Epithelial cell of proximal tubule (primary cell): Measurements from ENCODE around the gene DMD. TPM values are rescaled to one million over a fixed set of nuclear protein-coding genes. Genes with fewer than 3 reads are reported as not detected.

ENCODE experiments used
- DNase-seq: peaks from one replicate; pipeline ENCODE4 v3.0.0-alpha.2; 2011; ENCODE audit warnings: low read depth
- H3K4me3 ChIP-seq: 2 replicates; pipeline ENCODE4 v1.5.1; 2011; ENCODE audit warnings: low read depth, mild to moderate bottlenecking, low read length
- total RNA-seq: library from RNA; depleted of rRNA; stranded (reverse); fragments of >200 nt; gene quantifications from 2 replicates; pipeline ENCODE4 v1.2.3, GENCODE V29; 2015
- TF ChIP-seq, protein P1 (sequence below): conservative IDR thresholded peaks from 2 replicates; pipeline ENCODE4 v1.5.1; 2012; ENCODE audit warnings: low read depth, mild to moderate bottlenecking, low read length

The DMD gene
- total RNA-seq, 1 donor from 2014 or later = 1.3 TPM

DNA sequence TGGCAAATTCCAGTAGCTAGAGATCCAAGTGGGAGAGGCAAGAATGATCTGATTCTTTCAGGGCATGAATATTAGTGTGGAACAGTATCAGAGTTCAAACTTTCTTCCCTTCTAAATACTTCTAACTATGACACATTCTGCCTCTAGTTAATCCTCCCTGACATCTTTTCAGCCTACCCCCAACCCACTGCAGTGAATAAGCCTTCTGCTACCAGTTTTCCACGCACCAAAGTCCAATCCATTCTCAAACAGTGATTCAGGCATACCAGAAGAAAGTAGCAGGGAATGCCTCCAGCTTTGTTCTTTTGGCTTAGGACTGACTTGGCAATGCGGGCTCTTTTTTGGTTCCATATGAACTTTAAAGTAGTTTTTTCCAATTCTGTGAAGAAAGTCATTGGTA lies 1984.1 kb downstream of the DMD start:
- no peak for DNase-seq
- TF ChIP-seq, protein P1, sequence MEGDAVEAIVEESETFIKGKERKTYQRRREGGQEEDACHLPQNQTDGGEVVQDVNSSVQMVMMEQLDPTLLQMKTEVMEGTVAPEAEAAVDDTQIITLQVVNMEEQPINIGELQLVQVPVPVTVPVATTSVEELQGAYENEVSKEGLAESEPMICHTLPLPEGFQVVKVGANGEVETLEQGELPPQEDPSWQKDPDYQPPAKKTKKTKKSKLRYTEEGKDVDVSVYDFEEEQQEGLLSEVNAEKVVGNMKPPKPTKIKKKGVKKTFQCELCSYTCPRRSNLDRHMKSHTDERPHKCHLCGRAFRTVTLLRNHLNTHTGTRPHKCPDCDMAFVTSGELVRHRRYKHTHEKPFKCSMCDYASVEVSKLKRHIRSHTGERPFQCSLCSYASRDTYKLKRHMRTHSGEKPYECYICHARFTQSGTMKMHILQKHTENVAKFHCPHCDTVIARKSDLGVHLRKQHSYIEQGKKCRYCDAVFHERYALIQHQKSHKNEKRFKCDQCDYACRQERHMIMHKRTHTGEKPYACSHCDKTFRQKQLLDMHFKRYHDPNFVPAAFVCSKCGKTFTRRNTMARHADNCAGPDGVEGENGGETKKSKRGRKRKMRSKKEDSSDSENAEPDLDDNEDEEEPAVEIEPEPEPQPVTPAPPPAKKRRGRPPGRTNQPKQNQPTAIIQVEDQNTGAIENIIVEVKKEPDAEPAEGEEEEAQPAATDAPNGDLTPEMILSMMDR = no peak
- no peak overlapping the region for H3K4me3 ChIP-seq

DNA sequence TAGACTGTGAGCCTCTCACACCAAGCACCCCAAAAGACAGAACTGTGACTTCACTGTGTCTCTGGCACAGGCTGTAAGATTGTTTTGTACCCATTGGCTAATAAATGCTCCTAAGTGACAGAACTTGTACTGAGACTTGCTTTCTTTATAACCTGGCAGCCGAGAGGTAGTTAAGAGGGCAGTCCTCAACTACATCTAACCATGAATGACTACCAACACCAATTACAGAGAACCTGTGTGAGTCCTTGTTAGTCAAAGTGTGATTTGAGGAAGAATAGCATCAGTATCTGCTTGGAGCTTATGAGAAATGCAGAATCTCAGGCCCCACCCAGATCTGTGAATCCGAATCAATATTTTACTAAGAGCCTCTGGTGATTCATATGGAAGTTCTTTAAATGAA lies 1985.5 kb downstream of the DMD start:
- DNase-seq = no peak
- TF ChIP-seq, protein P1 = no peak
- H3K4me3 ChIP-seq = no peak overlapping the region

DNA sequence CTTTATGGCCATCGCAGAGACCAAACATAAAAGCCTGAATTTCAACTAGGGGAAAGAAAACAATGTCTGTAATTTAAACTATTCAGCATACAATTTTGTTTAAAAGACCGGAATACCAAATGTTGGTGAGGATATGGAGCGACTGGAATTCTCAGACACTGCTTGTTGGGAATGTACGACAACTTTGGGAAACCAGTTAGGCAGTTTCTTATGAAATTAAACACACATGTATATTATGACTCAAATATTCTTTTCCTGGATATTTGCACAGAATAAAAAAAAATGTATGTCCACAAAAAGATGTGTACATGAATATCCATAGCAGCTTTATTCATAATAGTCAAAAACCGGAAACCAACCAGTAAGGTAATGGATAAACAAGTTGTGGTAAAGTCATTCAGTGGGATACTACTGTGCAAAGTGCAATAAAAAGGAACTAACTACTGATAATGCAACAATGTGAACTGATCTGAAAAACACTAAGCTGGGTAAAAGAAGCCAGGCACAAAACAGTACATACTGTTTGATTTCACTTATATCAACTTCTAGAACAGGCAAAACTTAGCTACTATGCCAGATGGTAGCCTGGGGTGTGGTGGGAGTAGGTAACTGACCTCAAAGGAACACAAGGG lies 1986.9 kb downstream of the DMD start:
- TF ChIP-seq, protein P1 = no peak
- no peak for DNase-seq
- H3K4me3 ChIP-seq = no peak overlapping the region

DNA sequence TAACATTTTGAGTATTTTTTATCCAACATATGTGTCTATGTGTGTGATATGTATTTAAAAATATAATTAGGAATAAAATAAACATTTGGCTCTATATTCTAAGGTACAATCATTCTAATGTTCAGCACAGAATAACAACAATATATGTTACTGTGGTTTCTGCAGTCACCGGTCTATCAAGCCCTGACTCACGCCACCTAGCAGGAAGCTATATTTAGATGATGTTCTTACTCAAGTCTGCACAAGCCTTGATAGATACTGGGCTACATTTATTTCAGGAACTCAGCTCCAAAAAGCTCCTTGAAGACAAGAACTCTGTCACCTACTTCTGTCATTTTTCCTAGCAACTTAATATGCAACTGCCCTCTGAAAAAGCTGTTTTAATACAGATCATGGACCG lies 1987.5 kb downstream of the DMD start:
- no peak for DNase-seq
- no peak overlapping the region for H3K4me3 ChIP-seq
- TF ChIP-seq, protein P1 = no peak

DNA sequence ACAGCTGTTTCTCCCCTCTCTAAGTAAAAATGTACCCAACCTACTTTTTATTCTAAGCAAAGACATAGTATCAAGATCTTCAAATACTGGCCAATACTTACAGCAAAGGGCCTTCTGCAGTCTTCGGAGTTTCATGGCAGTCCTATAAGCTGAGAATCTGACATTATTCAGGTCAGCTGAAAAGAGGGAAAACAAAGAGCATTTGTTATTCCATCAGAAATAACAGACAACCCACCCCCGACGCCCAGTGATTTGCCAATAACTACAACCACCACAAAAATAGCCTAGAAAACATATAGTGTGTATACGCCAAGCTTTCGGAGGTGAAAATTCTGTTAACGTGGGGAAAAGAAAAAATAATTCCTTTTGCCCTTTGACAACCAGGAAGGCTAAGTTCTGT lies 1988.4 kb downstream of the DMD start:
- DNase-seq = no peak
- no peak overlapping the region for H3K4me3 ChIP-seq
- TF ChIP-seq, protein P1 = no peak

DNA sequence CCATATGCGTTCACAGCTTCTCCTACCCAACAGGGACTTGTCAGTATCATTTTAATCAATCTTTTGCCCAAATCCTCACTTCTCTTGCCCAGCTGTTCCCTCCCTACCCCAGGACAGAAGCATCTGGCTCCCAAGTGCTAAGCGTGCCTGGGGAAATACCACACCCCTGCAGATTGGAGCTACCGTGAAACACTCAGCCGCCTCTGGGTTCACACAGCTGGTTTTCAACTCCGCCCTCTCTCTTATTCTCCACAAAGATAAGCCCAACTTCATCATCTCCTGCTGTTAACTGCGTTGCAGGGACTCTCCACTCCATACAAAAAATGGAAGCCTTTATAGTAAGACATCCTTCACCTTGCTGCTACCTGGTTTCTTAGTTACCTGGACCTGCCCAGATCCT lies 1992.2 kb downstream of the DMD start:
- DNase-seq = no peak
- H3K4me3 ChIP-seq = no peak overlapping the region
- TF ChIP-seq, protein P1 = no peak

DNA sequence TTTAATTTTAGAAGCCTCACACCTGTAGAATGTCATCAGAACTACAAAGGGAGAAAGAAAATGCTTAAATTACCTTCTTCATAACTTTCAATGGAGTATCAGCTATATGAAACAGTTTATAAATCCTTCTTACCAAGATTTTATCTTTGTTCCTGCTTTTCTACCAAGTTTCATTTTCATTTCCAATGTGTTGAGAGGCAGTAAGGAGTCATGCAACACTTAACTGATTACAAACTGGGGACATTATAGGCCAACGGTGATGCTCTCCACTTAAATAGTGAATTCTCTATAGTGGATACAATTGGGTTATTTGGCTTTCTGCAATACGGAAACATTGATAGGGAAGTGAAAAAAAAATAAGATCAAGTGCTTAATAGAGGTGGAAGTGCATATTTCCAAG lies 1994.3 kb downstream of the DMD start:
- DNase-seq = no peak
- no peak overlapping the region for H3K4me3 ChIP-seq
- TF ChIP-seq, protein P1 = no peak
